Lower leg skin (tissue), 3 donors: Measurements from ENCODE around the gene GLRB.

Source experiments
- POLR2A ChIP-seq, 2 donors: fragments of 450-650 bp; IDR thresholded peaks; one replicate each; pipeline ENCODE4 v1.6.1; 2016 to 2017; ENCODE audit warnings: antibody characterized with exemption in 2 of 2, mild to moderate bottlenecking in 1 of 2, moderate library complexity in 1 of 2
- TF ChIP-seq, protein P1 (sequence below), 3 donors: fragments of 450-650 bp; IDR thresholded peaks; one replicate each; pipeline ENCODE4 v1.5.1; 2016; ENCODE audit warnings: antibody characterized with exemption in 3 of 3, mild to moderate bottlenecking in 3 of 3, moderate library complexity in 2 of 3

DNA sequence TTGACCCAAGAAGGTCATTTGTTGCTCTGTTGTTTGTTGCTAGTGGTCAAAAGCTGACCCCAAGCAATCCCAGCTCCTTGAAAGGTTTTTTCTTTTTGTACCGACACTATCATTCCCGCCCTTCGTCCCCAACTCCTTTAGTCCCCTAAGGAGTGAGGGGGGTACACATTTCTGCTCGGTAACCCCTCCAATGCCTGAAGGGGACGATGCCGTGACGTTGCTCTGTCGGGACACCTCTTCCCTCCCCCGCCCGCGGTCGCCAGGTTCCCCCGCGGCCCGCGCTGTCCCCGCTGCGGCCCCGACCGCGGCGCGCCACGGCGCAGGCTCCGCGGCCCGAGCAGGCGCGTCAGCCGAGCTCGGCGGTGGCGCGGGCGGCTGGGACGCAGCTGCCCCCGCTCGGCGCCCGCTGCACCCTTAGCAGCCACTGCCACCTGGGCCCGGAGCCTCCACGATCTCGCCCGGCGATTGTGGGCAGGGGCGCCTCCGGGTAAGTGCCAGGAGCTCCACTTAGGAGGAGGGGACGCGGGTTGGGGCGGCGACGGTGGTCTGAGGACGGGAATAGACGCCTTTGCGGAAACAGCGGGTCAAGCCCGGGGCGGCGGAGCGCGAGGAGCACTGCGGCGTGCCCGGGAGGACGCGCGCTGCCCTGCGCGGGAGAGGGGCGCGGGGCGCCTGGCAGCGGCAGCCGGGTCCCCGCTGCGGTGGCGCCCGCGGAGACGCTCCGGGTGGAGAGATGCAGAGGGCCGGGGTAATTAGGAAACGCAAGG, at the start of gene GLRB:
- TF ChIP-seq, protein P1, sequence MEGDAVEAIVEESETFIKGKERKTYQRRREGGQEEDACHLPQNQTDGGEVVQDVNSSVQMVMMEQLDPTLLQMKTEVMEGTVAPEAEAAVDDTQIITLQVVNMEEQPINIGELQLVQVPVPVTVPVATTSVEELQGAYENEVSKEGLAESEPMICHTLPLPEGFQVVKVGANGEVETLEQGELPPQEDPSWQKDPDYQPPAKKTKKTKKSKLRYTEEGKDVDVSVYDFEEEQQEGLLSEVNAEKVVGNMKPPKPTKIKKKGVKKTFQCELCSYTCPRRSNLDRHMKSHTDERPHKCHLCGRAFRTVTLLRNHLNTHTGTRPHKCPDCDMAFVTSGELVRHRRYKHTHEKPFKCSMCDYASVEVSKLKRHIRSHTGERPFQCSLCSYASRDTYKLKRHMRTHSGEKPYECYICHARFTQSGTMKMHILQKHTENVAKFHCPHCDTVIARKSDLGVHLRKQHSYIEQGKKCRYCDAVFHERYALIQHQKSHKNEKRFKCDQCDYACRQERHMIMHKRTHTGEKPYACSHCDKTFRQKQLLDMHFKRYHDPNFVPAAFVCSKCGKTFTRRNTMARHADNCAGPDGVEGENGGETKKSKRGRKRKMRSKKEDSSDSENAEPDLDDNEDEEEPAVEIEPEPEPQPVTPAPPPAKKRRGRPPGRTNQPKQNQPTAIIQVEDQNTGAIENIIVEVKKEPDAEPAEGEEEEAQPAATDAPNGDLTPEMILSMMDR (IDR thresholded peaks at IDR 0.05): no peak
- no peak for TF ChIP-seq POLR2A (IDR thresholded peaks at IDR 0.05)
